Naive thymus-derived CD4-positive, alpha-beta T cell (primary cell): ENCODE measurements around the gene PANX2. TPM values are rescaled to one million over a fixed set of nuclear protein-coding genes. Genes with fewer than 3 reads are reported as not detected.
"Not testable (repeated sequence)": the region's sequence is repeated elsewhere in the genome, so short reads cannot be mapped to it uniquely, and the experiment has no call there.

Experiments
- ATAC-seq: fragments of 150-1000 bp; cut with Tn5 transposase; 2 replicates; pipeline ENCODE4 v1.10.0; 2021; ENCODE audit warnings: mild to moderate bottlenecking, moderate library complexity
- CTCF ChIA-PET: fragments of 350-600 bp; sonication (Branson Sonifier 250); formaldehyde crosslinking; loops from one replicate; lab custom pipeline; 2021; ENCODE audit warnings: antibody characterized with exemption; lab: Charles Lee
- POLR2A ChIA-PET: fragments of 350-600 bp; sonication (Branson Sonifier 250); formaldehyde crosslinking; loops from one replicate; lab custom pipeline; 2021; ENCODE audit warnings: antibody characterized with exemption, inconsistent platforms; lab: Charles Lee
- DNase-seq, 9 donors: peaks; one replicate each; pipeline versions ENCODE4 v3.0.0 to v3.0.0-alpha.2; 2020 to 2022; ENCODE audit warnings: mixed read lengths in 1 of 9
- H3K27ac ChIP-seq: one replicate; pipeline ENCODE4 v1.7.0; 2013; ENCODE audit warnings: mild to moderate bottlenecking, low read depth, low read length, moderate library complexity
- H3K27me3 ChIP-seq, 2 donors: one replicate each; pipeline ENCODE4 v1.7.0; 2013; ENCODE audit warnings: low read length in 2 of 2, mild to moderate bottlenecking in 2 of 2, moderate library complexity in 2 of 2; ENCODE audit not compliant: control insufficient read depth in 2 of 2, insufficient read depth in 2 of 2
- H3K36me3 ChIP-seq, 3 experiments: 1 replicate in 2 of 3; 2 replicates in 1 of 3; pipeline ENCODE4 v1.7.0; 2013; ENCODE audit warnings: low read length in 3 of 3, mild to moderate bottlenecking in 3 of 3, moderate library complexity in 1 of 3; ENCODE audit not compliant: insufficient read depth in 3 of 3, control insufficient read depth in 2 of 3
- H3K4me1 ChIP-seq, 2 donors: one replicate each; pipeline ENCODE4 v1.7.0; 2013; ENCODE audit warnings: low read length in 2 of 2, mild to moderate bottlenecking in 2 of 2, moderate library complexity in 1 of 2; ENCODE audit not compliant: control insufficient read depth in 2 of 2, insufficient read depth in 2 of 2
- H3K4me3 ChIP-seq: 2 replicates; pipeline ENCODE4 v1.7.0; 2013; ENCODE audit warnings: mild to moderate bottlenecking, low read length
- H3K9me3 ChIP-seq, 3 experiments: 1 replicate in 2 of 3; 2 replicates in 1 of 3; pipeline ENCODE4 v1.7.0; 2013; ENCODE audit warnings: low read length in 3 of 3; ENCODE audit not compliant: control insufficient read depth in 2 of 3
- H3K27ac Mint-ChIP-seq, 9 donors: one replicate each; pipeline ENCODE4 v1.8.0; 2020 to 2022; ENCODE audit warnings: mixed read lengths in 9 of 9, mild to moderate bottlenecking in 8 of 9, moderate library complexity in 5 of 9, inconsistent platforms in 2 of 9
- H3K27me3 Mint-ChIP-seq, 5 donors: one replicate each; pipeline ENCODE4 v1.8.0; 2021 to 2022; ENCODE audit warnings: mixed read lengths in 5 of 5, mild to moderate bottlenecking in 1 of 5
- H3K36me3 Mint-ChIP-seq, 5 donors: one replicate each; pipeline ENCODE4 v1.8.0; 2020 to 2022; ENCODE audit warnings: mixed read lengths in 5 of 5, mild to moderate bottlenecking in 3 of 5, inconsistent platforms in 1 of 5
- H3K4me1 Mint-ChIP-seq, 7 donors: one replicate each; pipeline ENCODE4 v1.8.0; 2020 to 2022; ENCODE audit warnings: mixed read lengths in 7 of 7, mild to moderate bottlenecking in 3 of 7, inconsistent platforms in 1 of 7
- H3K4me3 Mint-ChIP-seq, 10 donors: one replicate each; pipeline ENCODE4 v1.8.0; 2020 to 2022; ENCODE audit warnings: mild to moderate bottlenecking in 10 of 10, mixed read lengths in 10 of 10, moderate library complexity in 6 of 10, inconsistent platforms in 2 of 10
- H3K9me3 Mint-ChIP-seq, 11 donors: one replicate each; pipeline ENCODE4 v1.8.0; 2020 to 2022; ENCODE audit warnings: mixed read lengths in 11 of 11, mild to moderate bottlenecking in 4 of 11, inconsistent platforms in 1 of 11, moderate library complexity in 1 of 11
- intact Hi-C, 2 donors: fragments of 100-400 bp; cut with micrococcal nuclease; formaldehyde crosslinking; loops; one replicate each; pipeline ENCODE4 v1.15.1; 2023
- polyA plus RNA-seq, 2 donors: library from polyadenylated mRNA; unstranded; fragments of 300-500 nt; fragmentation: Illumina TruSeq; gene quantifications; one replicate each; pipeline ENCODE4 v1.2.3, GENCODE V29; 2021
- total RNA-seq, 6 experiments: library from RNA in 5 of 6; stranded (reverse) in 5 of 6; gene quantifications; 1 replicate in 5 of 6; 2 replicates in 1 of 6; pipeline ENCODE4 v1.2.3 and lab custom pipeline; 2021 to 2026

Gene PANX2
- total and polyA plus RNA-seq, 7 experiments from 2014 or later = 0.27 to 2.0 (median 0.66) TPM; not detected in 4

- peaks cover 4 to 20% (median 4%) of the 10 kb centered on the region in 5 donors for H3K36me3 Mint-ChIP-seq
- DNase-seq, H3K4me3 ChIP-seq, H3K27ac ChIP-seq, H3K9me3 Mint-ChIP-seq, H3K9me3 ChIP-seq, ATAC-seq, H3K27me3 Mint-ChIP-seq, H3K27me3 ChIP-seq: not testable (repeated sequence)
- POLR2A ChIA-PET = interaction anchor here (0.5 to 1.2 kb wide), 2 partner anchors 15 to 208 kb away, joined by 4 to 5 read pairs; no protein-coding TSS in a partner anchor
- intact Hi-C loops = loop anchor here in 1 of 2 donors (5.0 kb wide), 2 partner anchors 278 to 438 kb away; no protein-coding TSS in a partner anchor
- H3K4me1 ChIP-seq = peaks cover 4 to 10% of the 10 kb centered on the region in 2 donors
- H3K4me3 Mint-ChIP-seq = peak overlapping the region in 3 of 10 donors; percentile 11 to 74 (median 33)
- H3K27ac Mint-ChIP-seq = peak overlapping the region in 3 of 9 donors; percentile 9 to 73 (median 16)
- CTCF ChIA-PET = interaction anchor here (0.7 kb wide), 1 partner anchor 259 kb away, joined by 6 read pairs; no protein-coding TSS in a partner anchor
- peaks cover 24 to 38% (median 31%) of the 10 kb centered on the region in 7 donors for H3K4me1 Mint-ChIP-seq
- H3K36me3 ChIP-seq = peaks cover 0 to 29% (median 5%) of the 10 kb centered on the region in 3 experiments
These were observed 34.5 kb downstream of the PANX2 start for GRCh38 chr22:50204998-50205397.

GRCh38 chr22:50205781-50206569 lies 35.4 kb downstream of the PANX2 start:
- H3K27me3 Mint-ChIP-seq = no peaks in the 10 kb centered on the region
- ATAC-seq = no peak
- POLR2A ChIA-PET = interaction anchor here (0.5 to 2.5 kb wide), 3 partner anchors 15 to 320 kb away, joined by 3 to 10 read pairs (median 4); partner anchors contain the start of gene SCO2

GRCh38 chr22:50206599-50206998 lies 36.1 kb downstream of the PANX2 start:
- Histone ChIP-seq H3K9me3 (no peaks in the 10 kb centered on the region), H3K4me3 (no peak overlapping the region), H3K27me3 (no peaks in the 10 kb centered on the region), H3K27ac (no peak overlapping the region), H3K4me1 (peaks cover 4 to 10% of the 10 kb centered on the region in 2 donors), H3K36me3 (peaks cover 0 to 44% (median 5%) of the 10 kb centered on the region in 3 experiments)
- CTCF ChIA-PET = interaction anchor here (0.7 to 1.4 kb wide), 3 partner anchors 42 to 75 kb away, joined by 3 to 4 read pairs (median 4); no protein-coding TSS in a partner anchor
- POLR2A ChIA-PET = interaction anchor here (2.5 kb wide), 1 partner anchor 15 kb away, joined by 10 read pairs; no protein-coding TSS in a partner anchor
- Mint-ChIP-seq H3K27me3 (no peaks in the 10 kb centered on the region), H3K4me3 (no peak overlapping the region), H3K27ac (peak overlapping the region in 1 of 9 donors; percentile 33), H3K36me3 (peaks cover 5 to 23% (median 8%) of the 10 kb centered on the region in 5 donors), H3K4me1 (peaks cover 26 to 44% (median 33%) of the 10 kb centered on the region in 7 donors), H3K9me3 (no peaks in the 10 kb centered on the region)
- ATAC-seq = no peak
- no peak for DNase-seq
- intact Hi-C loops = loop anchor here in 1 of 2 donors (5.0 kb wide), 2 partner anchors 279 to 439 kb away; no protein-coding TSS in a partner anchor

More at GRCh38 chr22:50205781-50206569, 35.4 kb downstream of the PANX2 start:
- Mint-ChIP-seq H3K4me1 (peaks cover 26 to 39% (median 33%) of the 10 kb centered on the region in 7 donors), H3K36me3 (peaks cover 5 to 20% (median 6%) of the 10 kb centered on the region in 5 donors), H3K27ac (no peak overlapping the region), H3K4me3 (no peak overlapping the region), H3K9me3 (no peaks in the 10 kb centered on the region)
- Histone ChIP-seq H3K27ac (no peak overlapping the region), H3K4me3 (no peak overlapping the region), H3K4me1 (peaks cover 4 to 10% of the 10 kb centered on the region in 2 donors), H3K27me3 (no peaks in the 10 kb centered on the region), H3K36me3 (peaks cover 0 to 39% (median 5%) of the 10 kb centered on the region in 3 experiments), H3K9me3 (no peaks in the 10 kb centered on the region)
- DNase-seq = no peak
- CTCF ChIA-PET = interaction anchor here (0.7 kb wide), 1 partner anchor 75 kb away, joined by 4 read pairs; no protein-coding TSS in a partner anchor
- intact Hi-C loops = loop anchor here in 1 of 2 donors (5.0 kb wide), 2 partner anchors 279 to 439 kb away; no protein-coding TSS in a partner anchor

GRCh38 chr22:50207383-50208140 lies 37.0 kb downstream of the PANX2 start:
- ChIA-PET CTCF (interaction anchor here (0.8 to 2.0 kb wide), 3 partner anchors 43 to 59 kb away, joined by 3 to 13 read pairs (median 4); no protein-coding TSS in a partner anchor), POLR2A (interaction anchor here (2.5 kb wide), 1 partner anchor 16 kb away, joined by 10 read pairs; no protein-coding TSS in a partner anchor)
- intact Hi-C loops = loop anchor here in 1 of 2 donors (5.0 kb wide), 2 partner anchors 280 to 440 kb away; no protein-coding TSS in a partner anchor
- Mint-ChIP-seq H3K9me3 (no peaks in the 10 kb centered on the region), H3K36me3 (peaks cover 5 to 24% (median 14%) of the 10 kb centered on the region in 5 donors), H3K4me3 (no peak overlapping the region), H3K4me1 (peaks cover 20 to 39% (median 26%) of the 10 kb centered on the region in 7 donors), H3K27ac (peak overlapping the region in 1 of 9 donors; percentile 43), H3K27me3 (no peaks in the 10 kb centered on the region)
- Histone ChIP-seq H3K4me3 (no peak overlapping the region), H3K9me3 (no peaks in the 10 kb centered on the region), H3K4me1 (peaks cover 0 to 2% of the 10 kb centered on the region in 2 donors), H3K27ac (no peak overlapping the region), H3K36me3 (peaks cover 0 to 51% (median 5%) of the 10 kb centered on the region in 3 experiments), H3K27me3 (no peaks in the 10 kb centered on the region)
- no peak for DNase-seq
- peak; percentile 31 for ATAC-seq

GRCh38 chr22:50208430-50208938 lies 38.0 kb downstream of the PANX2 start:
- Mint-ChIP-seq H3K36me3 (peaks cover 5 to 24% (median 18%) of the 10 kb centered on the region in 5 donors), H3K4me1 (peaks cover 18 to 40% (median 33%) of the 10 kb centered on the region in 7 donors), H3K4me3 (no peak overlapping the region), H3K27ac (no peak overlapping the region), H3K27me3 (no peaks in the 10 kb centered on the region), H3K9me3 (no peaks in the 10 kb centered on the region)
- H3K9me3 ChIP-seq = no peaks in the 10 kb centered on the region
- ChIA-PET POLR2A (interaction anchor here (2.5 kb wide), 1 partner anchor 17 kb away, joined by 10 read pairs; no protein-coding TSS in a partner anchor), CTCF (interaction anchor here (0.6 to 2.0 kb wide), 5 partner anchors 18 to 59 kb away, joined by 3 to 13 read pairs (median 3); no protein-coding TSS in a partner anchor)
- H3K27me3 ChIP-seq = no peaks in the 10 kb centered on the region
- no peak for DNase-seq
- H3K4me1 ChIP-seq = no peaks in the 10 kb centered on the region
- no peak for ATAC-seq
- intact Hi-C loops = loop anchor here in 1 of 2 donors (5.0 kb wide), 2 partner anchors 281 to 441 kb away; no protein-coding TSS in a partner anchor
- no peak overlapping the region for H3K4me3 ChIP-seq
- H3K36me3 ChIP-seq = peaks cover 0 to 57% (median 5%) of the 10 kb centered on the region in 3 experiments
- no peak overlapping the region for H3K27ac ChIP-seq
